ENCODE data around the gene ATP6V0D1.

ATP6V0D1 gene

DNA sequence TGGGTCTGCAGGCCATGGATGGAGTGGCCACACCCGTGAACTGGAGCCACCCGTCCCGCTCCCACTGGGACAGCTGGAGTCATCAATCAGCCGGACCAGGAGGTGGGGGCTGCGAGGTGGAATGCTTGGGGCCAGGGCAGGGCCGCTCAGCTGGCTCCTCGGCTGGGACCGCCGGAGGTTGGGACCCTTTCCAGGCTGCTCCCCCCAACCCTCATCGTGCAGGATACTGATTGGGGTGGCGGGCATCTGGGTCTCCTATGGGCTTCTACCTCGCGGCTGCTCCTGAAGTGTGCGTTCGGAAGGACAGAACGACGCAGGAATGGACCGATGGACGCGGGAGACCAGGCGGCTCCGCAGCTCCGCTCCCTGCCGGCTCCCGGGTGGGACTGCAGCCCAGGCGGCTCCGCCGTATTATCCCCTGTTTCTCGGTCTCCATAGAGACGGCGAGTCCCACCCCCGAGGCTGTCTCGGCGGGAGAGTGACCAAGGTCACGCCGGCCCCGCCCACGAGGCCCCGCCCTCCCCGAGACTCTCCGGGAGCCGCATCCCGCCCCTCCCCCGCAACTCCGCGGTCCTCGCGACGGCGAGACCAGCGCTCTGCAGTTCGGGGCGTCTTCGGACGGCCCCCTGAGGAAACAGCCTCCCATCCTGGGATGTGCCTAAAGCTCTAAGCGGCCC, 87.7 kb downstream of the ATP6V0D1 start, which contains the start of gene TPPP3:
Gene TPPP3 (minus strand): TSS at position 388 of the 677 bp plus-strand sequence. CDS start 2,387 bp downstream, outside the sequence.
- DNase-seq (ENCODE audit: low read depth in 2 of 2) = peak in 1 of 2 donors; percentile 28

DNA sequence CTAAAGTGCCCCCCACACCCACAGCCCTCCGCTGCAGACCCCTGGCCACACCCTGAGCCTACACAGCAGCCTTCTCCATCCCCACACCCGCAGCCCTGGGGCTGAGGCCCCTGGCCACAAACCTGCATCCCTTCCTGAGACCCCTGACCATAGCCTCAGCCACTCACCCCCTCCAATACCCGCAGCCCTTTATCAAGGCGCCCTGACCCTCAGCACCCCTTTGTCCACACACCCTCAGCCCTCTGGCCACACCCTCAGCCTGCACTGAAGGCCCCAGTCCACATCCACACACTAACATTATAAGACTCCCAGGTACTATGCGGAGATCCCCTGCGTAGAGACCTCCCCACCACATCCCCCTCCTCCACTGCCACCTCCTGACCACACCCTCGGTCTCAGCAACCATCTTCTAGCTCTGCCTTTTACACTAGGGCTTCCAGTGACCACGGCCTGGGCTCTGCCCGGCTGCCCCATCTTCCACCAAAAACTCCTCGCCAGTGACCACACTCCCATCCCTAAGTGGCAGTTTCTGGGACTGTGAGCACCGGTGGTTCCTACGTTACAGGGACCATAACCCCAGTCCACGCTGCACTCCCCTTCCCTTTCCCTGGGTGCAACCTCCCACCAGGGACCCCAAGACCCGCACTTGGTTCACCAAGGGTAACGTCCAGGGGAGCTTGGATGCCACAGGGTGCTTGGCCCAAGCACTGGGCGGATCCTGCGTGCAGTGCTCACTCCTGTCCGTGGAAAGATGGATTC, 88.5 kb downstream of the ATP6V0D1 start:
- no peak for DNase-seq (ENCODE audit: low read depth in 2 of 2)

DNA sequence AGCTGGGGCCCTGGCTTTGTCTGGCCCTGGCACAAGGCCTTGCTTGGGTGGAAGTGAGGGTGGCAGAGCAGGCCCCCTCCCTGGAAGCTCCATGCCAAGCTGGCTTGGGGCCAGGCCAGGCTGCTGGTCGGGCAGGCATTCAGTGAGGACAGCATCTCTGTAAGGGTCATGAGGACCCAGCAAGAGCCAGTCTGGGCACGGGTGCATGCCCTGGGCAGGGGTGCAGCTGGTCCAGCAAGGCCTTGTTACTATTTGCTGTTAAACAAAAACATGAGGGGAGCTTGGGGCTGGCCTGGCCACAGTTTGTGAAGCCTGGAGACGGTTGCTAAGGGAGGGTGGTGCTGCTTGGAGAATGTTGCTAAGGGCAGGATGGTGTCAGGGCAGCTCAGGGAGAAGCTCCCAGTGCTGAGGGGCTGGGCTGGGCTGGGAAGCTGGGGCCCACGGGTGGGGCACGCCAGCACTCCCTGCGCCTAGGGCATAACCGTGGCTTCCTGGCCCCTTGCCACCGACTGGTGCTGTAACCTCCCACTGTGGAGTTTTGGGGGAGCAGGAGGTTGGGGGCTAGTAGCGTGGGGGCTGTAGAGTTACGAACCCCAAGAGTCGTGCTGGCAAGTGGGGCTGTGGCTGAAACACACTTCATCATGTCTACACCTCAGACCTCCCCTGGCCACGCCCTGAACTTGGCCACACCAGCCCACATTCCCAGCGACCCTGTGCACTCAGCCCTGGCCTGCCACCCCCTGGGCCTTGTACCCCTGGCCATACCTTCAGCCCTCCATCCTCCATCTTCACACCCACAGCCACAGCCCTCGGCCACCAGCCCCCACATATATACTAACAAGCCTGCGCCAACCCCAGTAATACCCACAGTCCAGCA, 89.3 kb downstream of the ATP6V0D1 start:
- DNase-seq (ENCODE audit: low read depth in 2 of 2) = no peak

DNA sequence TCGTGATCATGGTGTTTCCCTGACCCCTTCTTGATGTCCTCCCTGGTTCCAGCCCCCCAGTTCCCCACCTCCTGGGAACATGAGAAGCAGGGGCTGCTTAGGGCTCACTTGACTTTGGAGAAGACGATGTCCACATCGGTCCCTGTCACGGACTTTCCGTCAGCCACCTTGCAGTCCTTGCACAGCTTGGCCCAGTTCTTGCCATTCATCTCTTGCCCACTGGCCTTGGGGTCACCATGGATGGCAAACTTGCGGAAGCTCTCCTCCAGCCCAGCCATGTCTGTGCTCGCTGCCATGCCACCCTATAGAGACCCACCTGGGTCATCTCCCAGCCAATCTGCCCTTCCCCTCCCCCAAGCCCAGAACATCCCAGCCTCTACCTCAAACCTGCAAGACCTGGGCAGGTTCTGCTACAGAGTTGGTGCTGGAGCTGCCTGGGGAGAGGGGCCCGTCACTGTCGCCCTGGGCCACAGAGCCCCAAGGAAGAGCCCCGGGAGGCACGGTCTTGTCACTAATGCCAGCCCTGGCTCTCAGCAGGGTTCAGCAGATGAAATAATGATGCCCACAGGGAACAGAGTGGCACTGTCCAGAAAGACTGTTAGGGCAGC, 90.0 kb downstream of the ATP6V0D1 start:
- no peak for DNase-seq (ENCODE audit: low read depth in 2 of 2)

DNA sequence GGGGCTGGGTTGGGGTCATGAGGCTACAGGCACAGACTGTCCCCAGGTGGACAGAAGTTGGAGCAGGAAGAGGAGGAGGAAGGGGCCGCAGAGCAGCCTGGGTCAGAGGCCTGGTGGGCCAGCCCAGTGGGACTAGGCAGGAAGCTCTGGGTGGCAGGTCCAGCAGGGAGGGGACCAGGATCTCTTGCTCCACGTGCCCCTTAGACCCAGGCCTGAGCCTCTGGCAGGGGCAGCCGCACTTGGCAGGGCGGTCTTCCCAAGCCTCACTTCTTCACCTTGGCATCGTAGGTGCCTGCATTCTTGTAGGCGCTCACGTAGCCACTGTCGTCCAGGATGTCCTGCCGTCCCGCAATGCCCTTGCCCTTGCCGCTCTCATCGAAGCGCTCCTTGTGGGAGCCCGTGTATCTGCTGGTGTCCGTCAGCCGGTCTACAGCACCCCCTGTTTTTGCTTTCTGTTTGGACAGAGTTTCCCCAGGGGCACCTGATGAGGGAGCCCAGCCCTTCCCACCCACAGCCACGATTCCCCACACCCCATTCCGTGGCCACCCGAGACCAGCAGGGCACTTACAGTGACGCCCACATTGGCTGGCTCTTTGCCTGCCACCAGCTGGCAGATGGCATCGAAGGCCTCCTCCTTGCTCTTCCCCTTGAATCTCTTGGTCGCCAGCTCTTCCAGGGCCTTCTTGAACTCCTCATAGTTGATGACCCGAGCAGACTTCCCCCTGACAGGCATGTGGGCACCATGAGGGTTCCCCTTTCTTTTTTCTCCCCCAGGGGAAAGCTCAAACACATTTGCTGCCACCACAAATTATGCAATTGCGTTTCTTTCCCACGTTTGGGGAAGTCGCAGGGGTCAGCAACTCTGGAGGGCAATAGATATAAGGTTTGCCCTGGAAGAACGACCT, 90.8 kb downstream of the ATP6V0D1 start:
- no peak for DNase-seq (ENCODE audit: low read depth in 2 of 2)

DNA sequence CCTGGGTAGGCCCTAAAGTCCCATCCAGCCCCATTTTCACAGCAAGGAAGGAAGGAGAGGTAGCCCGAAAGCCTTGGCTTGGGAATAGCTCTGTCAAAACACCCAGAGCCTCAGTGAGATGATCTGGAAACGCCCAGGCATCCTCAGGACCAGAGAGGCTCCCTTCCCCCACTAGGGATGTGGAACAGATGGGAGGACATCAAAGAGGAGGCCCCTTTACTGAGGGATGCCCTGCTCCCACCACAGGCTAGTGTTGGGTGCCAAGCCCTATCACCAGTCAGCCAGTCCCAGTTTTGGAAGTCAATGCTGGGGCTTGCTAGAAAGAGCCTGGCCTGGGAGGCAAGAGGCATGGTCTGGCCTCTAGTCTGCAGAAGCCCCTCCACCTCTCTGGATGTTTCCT, 92.4 kb downstream of the ATP6V0D1 start:
- DNase-seq (ENCODE audit: low read depth in 2 of 2) = no peak

DNA sequence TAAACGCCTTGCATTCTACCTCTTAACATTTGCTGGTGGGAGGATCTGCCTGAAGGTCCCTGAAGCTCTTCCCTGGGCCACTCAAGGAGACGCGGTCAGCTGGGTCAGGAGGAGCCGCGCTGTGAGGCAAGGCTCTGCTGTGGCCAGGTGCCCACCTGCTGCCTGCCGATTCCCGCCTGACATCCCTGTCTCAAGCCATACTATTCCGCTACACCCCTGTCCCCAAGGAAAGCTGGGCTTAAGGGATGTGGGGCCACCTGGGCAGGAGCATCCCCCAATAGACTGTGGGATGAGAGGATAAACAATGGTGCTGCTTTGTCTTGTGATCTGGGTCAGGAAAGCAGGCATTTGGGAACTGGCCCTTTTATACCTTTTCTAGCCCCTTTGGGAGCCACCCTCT, 92.8 kb downstream of the ATP6V0D1 start:
- no peak for DNase-seq (ENCODE audit: low read depth in 2 of 2)
